ENCODE data around the gene RNF167.

GRCh38 chr17:4947411-4948165, 7.5 kb downstream of the RNF167 start:
- TF ChIP-seq CTCF (conservative IDR thresholded peaks at IDR 0.05 in 1 of 2, IDR thresholded peaks at IDR 0.05 in 1 of 2; ENCODE audit: extremely low read depth in 1 of 2, insufficient read depth in 1 of 2, low read depth in 1 of 2, low read length in 2 of 2) (no peak), EZH2 (IDR thresholded peaks at IDR 0.05; ENCODE audit: borderline replicate concordance, low read length) (no peak)
